PC-9 (cell line): Measurements from ENCODE around the gene TENM4.

Experiments
- EZH2 ChIP-seq: fragments of 200-600 bp; sonication (generic); IDR thresholded peaks from 2 replicates; pipeline ENCODE4 v1.8.0; 2017; ENCODE audit warnings: antibody characterized with exemption, low read depth
- TF ChIP-seq, protein P1 (sequence below): fragments of 200-600 bp; sonication (generic); conservative IDR thresholded peaks from 2 replicates; pipeline ENCODE4 v1.6.1; 2017; ENCODE audit warnings: mixed run types, antibody characterized with exemption, mild to moderate bottlenecking, moderate library complexity

DNA sequence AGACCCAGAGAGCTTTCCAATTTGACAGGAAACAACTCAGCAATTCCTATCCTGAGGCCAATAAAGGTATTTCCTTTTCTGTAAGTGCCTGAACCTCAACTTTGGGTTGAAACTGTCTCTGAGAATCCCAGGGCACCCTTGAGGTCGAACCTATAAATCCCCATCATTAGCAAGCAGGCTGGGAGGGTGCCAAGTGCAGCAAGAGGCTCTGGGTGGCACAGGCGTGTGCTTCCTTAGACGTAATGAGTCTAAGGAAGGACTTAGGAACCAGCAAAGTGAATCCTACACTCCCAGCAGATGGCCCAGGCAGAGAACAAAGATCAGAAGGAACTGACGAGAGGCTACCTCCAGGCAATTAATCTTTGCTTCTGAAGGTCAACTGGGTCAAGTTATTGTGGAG lies 631.9 kb downstream of the TENM4 start:
- TF ChIP-seq, protein P1, sequence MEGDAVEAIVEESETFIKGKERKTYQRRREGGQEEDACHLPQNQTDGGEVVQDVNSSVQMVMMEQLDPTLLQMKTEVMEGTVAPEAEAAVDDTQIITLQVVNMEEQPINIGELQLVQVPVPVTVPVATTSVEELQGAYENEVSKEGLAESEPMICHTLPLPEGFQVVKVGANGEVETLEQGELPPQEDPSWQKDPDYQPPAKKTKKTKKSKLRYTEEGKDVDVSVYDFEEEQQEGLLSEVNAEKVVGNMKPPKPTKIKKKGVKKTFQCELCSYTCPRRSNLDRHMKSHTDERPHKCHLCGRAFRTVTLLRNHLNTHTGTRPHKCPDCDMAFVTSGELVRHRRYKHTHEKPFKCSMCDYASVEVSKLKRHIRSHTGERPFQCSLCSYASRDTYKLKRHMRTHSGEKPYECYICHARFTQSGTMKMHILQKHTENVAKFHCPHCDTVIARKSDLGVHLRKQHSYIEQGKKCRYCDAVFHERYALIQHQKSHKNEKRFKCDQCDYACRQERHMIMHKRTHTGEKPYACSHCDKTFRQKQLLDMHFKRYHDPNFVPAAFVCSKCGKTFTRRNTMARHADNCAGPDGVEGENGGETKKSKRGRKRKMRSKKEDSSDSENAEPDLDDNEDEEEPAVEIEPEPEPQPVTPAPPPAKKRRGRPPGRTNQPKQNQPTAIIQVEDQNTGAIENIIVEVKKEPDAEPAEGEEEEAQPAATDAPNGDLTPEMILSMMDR = no peak
- no peak for TF ChIP-seq EZH2
